ENCODE measurements around the gene OSBPL9.

The OSBPL9 gene, protein sequence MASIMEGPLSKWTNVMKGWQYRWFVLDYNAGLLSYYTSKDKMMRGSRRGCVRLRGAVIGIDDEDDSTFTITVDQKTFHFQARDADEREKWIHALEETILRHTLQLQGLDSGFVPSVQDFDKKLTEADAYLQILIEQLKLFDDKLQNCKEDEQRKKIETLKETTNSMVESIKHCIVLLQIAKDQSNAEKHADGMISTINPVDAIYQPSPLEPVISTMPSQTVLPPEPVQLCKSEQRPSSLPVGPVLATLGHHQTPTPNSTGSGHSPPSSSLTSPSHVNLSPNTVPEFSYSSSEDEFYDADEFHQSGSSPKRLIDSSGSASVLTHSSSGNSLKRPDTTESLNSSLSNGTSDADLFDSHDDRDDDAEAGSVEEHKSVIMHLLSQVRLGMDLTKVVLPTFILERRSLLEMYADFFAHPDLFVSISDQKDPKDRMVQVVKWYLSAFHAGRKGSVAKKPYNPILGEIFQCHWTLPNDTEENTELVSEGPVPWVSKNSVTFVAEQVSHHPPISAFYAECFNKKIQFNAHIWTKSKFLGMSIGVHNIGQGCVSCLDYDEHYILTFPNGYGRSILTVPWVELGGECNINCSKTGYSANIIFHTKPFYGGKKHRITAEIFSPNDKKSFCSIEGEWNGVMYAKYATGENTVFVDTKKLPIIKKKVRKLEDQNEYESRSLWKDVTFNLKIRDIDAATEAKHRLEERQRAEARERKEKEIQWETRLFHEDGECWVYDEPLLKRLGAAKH

DNA sequence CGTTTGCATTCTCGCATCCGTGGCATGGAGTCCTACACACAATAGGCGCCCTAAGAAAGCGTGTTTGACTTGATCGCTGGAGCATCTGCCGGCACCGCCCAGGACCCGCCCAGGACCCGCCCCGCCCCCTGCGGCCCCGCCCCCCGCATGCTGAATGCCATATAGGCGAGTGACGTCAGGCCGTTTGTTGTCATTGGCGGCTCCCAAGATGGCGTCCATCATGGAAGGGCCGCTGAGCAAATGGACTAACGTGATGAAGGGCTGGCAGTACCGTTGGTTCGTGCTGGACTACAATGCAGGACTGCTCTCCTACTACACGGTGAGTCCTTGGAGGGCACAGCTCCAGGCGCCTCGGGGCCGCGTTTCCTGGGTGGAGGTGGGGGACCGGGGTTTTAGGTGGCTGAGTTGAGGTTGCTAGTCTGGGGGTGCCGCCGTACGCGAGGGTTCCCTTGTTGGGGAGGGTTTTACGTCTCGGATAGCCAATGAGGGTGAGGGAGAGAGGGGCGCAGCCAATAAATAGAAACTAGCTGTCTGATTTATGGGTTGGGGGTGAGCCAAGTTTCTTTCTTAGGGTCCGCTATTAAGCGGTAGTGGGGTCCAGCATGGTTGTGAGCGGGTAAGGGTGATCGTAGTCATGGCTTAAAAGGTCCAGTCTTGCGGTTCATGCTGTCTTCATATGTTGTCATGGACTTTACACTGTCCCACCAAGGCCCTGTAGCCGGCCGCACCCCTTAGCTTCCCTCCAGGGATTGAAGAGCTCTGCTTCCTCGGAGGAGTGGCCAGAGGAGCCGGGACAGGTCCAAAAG lies at the start of gene OSBPL9:
Gene OSBPL9 (plus strand): TSS at position 190 of the 806 bp plus-strand sequence. CDS start 19 bp downstream, at position 209.
- peak; percentile 66 for DNase-seq (ENCODE audit: low read depth)

DNA sequence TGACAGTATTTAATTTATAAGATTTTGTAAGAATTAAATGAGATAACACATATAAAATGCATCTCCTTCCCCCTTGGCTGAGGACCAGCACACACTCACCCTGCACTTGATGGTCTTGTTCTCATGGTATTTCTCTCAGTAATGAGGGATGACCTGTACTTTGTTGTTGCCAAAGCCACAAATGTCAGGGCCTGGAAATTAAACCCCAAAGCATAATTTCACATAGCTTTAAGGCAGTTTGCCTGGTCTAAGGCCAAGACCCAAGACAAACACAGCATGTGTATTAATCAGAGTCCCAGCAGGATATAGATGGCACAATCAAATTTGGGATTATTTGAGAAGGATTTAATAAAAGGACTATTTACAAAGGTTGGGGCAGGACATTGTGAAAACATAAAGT lies 49.2 kb upstream of the OSBPL9 start:
- DNase-seq (ENCODE audit: low read depth) = peak; percentile 92

DNA sequence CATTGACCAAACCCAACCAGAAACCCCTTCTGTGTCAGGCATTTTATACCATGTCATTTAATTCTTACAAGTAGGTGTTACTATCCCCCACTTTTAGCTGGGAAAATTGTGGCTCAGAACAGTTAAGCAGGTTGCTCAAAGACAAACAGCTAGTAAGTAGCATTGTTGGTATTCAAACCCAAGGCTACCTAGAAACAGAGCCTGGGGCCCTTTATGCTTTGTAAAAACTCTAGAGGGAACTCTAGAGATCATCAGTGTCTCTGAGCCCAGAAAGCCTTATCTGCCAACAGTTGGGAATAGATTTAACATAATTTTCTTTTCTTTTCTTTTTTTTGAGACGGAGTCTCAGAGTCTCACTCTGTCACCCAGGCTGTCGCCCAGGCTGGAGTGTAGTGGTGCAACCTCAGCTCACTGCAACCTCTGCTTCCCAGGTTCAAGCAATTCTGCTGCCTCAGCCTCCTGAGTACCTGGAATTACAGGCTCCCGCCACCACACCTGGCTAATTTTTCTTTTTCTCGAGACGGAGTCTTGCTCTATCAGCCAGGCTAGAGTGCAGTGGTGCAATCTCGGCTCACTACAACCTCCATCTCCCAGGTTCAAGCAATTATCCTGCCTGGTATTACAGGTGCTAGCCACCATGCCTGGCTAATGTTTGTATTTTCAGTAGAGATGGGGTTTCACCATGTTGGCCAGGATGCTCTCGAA lies 48.5 kb upstream of the OSBPL9 start:
- no peak for DNase-seq (ENCODE audit: low read depth)

DNA sequence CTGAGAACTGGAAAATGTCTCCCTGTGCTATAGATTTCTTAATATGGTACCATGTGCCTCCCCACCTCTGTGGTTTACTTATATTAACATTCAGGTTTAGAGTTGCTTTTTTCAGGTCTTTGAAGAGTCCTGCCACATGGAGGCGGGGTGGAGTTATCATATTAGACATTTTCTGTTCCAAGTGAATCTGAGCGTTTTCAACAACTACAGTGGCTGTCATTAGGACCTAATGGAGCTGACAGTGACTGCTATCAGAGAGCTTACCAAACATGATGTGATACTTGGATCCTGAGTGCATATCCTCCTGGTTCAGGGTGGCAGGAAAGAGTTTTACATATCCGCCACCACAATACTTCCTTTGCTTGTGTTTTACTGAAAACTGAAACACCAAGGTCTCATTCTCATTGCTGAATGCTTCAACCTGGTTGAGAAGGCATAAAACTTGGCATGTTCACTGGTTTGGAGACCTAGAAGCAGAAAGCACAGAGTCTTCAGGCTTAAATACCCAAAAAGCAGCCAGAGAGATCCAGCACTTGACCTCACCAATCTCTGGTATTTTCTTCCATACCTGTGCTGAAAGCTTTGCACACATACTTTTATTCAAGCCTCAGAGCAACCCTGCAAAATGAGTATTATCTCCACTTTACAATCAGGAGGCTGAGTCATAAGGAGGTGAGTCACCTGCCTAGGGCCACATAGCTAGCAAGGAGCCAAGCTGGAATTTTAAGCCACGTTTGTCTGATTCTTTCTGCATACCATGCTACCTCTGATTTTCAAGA lies 47.4 kb upstream of the OSBPL9 start:
- no peak for DNase-seq (ENCODE audit: low read depth)

DNA sequence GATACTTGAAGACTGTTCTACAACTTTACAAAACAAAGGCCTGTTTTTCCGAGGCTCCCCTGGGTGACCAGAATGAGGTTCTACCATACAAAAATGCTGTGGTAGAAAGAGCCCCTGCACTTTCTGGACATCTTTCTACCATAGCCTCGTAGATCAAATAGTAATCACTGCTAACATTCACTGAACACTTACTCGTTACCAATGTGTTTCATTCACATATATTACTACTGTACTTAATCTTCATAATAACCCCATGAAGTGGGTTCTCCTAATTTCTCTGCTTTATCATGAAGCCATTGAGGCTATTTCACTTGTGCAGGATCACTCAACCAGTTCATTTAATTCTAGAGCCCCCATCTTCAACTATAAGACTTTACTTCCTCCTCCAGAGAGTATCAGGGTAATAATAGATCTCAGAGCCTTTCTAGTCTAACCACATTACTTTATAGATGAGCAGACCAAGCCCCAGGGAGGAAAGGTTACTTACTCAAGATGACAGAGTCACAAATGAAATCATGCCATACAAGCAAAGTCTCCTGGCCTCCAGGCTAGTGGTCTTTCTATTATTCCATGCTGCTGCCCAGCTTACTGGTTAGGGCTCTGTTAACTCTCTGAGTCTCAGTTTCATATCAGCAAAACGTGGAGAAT lies 46.7 kb upstream of the OSBPL9 start:
- DNase-seq (ENCODE audit: low read depth) = no peak

DNA sequence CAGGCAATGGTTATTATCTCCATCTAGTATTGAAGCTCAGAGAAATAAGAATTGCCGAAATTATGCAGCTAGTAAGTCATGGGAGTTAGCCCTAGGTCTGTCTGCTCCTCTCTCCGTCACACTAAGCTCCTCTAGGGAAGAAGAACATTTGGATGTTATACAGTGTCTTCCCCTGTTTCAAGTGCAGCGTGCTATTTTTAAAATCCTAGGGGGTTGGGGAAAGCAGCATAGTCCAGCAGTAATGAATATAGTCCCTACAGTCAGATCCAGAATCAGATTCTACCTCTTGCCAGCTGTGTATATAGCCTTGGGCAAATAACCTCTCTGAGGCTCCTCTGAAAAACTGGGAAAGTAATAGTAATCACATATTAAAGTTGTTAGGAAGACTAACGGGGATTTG lies 44.5 kb upstream of the OSBPL9 start:
- no peak for DNase-seq (ENCODE audit: low read depth)

DNA sequence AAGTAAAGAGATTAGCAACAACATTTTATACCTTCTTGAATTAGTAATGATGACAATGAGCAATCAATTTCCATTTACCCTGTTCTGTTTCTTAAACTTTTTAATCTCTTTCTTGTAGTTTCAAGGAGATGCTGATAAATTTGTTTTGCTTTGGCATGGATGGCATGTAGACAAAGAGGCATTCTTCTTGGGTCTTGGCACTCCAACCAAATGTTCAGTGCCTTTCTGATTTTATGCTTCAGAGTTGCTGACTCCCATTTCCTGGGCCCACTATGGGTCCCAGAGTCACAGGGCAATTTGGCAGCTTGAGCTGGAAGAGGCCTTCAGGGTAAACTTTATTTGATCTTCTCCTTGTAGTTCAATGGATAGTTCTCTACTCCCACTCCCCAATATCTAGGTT lies 42.1 kb upstream of the OSBPL9 start:
- no peak for DNase-seq (ENCODE audit: low read depth)

DNA sequence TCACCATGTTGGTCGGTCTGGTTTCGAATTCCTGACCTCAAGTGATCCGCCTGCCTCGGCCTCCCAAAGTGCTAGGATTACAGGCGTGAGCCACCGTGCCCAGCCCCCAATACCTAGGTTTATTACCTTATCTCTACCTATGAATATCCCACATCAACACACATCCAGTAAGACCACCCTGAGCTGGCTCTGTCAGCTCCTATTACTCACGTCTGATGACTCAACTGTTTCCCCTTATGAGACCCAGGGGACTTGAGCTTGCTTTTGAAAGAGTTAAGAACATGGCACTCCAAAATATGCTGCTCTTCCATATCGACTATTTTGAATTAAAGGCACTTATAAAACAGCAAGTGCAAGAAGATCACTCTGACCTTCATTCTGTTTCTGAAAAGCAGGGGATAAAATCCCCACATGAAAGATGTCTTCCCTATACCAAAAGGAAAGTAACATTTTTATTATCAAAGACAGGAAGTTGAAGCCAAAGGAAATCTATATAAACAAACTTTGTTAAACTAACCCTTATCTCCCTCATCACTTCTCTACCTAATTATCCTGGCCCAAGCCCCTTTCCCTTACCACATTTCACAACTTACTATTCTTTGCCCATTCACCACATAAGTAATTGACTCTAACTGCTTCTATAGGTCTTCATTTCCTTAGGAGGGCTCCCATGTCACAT lies 41.3 kb upstream of the OSBPL9 start:
- no peak for DNase-seq (ENCODE audit: low read depth)

DNA sequence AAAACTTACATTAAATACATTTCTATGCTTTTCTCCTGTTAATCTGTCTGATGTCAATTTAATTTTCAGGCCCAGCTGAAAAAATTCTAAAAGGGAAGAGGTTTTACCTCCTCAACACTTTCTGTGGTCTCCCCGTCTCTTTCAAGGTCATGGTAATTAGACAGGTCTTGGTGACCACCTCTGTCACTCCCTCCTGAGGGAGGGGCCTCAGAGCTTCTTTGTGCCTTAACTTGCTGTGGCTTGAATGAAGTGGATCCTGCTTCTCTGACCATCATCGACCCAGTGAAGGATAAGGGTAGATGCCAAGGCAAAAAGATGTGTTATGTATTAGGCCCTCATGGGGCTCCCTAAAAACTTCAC lies 40.8 kb upstream of the OSBPL9 start:
- no peak for DNase-seq (ENCODE audit: low read depth)

DNA sequence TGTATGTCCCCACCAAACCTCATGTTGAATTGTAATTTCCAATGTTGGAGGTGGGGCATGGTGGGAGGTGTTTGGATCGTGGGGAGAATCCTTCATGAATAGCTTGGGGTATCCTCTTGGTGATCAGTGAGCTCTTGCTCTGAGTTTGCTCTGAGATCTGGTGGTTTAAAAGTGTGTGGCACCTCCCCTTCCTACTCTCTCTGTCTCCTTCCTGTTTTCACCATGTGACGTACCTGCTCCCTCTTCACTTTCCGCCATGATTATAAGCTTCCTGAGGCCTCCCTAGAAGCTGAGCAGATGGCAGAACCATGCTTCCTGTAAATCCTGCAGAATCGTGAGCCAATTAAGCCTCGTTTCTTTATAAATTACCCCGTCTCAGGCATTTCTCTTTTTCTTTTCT lies 40.0 kb upstream of the OSBPL9 start:
- DNase-seq (ENCODE audit: low read depth) = no peak

DNA sequence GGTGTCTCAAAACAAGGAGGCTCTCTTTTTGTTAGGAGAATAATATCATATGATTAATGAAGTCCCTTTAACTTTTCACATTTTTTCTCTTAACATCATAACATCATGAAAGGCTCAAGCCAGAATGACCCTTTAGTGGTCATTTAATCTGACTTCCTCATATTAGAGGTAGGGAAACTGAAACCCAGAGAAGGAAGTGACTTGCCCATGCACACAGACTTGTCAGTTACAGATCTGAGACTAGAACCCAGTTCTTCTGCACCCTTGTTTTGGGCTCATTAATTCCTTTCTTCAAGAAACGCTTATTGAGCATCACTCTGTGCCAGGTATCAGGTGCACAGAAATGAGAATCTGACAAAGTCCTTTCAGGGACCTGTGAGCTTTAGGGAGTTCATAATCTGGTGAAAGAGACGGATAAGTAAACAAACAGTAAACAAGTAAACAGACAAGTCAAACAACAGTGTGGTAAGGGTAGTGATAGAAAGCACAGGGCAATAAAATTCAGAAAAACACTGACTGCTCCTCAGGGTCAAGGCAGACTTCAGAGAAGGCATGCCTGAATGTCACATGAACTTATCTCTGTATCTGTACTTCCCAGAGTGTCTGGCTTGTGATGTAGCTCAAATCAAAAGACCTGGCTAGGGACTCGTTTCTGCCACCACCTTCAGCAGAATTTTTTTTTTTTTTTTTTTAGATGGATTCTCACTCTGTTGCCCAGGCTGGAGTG lies 38.3 kb upstream of the OSBPL9 start:
- DNase-seq (ENCODE audit: low read depth) = no peak

DNA sequence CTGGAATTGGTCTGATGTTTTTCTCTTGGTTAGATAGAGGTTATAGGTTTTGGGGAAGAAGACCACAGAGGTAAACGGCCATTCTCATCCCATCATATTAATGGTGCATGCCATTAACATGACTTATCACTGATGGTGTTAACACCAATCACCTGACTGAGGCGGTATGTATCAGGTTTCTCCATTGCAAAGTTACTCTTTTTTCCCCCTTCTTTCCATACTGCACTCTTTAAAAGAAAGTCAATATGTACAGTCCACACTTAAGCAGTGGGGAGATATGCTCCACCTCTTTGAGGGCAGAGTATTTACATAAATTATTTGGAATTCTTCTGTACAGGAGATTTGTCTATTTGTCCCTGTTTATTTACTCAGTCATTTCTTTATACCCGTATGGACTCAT lies 35.7 kb upstream of the OSBPL9 start:
- no peak for DNase-seq (ENCODE audit: low read depth)

DNA sequence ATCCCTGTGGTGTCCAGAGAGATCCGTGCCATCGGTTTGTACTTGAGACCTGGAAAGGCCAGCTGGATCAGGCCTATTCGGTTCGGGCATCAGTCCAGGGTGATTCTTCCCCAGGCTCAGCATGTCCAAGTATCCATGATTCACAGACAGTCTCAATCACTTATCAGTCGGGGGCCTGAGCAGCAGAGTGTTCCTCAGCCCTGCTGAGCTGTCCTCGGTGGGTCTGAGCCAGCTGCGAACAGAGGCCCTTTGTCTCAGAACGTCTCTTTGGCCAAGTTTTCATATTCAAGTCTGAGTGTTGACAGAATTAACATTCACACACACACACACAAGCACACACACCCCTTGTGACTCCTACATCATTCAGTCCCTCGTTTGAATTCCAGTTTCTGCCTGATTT lies 33.4 kb upstream of the OSBPL9 start:
- no peak for DNase-seq (ENCODE audit: low read depth)

DNA sequence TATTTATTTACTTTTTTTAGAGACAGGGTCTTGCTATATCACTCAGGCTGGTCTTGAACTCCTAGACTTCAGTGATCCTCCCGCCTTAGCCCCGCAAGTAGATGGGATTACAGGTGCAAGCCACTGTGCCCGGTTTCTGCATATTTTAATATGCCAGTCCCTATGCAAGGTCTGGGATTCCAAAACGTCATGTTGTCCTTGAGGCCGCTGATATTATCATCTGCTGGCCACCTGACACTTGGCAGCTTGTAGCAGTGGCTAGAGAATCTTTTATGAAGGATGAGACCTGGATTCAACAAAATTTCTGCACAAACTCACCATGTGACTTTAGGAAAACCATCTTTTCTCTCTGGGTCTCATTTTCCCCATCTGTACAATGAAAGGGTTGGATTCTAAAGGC lies 32.9 kb upstream of the OSBPL9 start:
- DNase-seq (ENCODE audit: low read depth) = no peak

DNA sequence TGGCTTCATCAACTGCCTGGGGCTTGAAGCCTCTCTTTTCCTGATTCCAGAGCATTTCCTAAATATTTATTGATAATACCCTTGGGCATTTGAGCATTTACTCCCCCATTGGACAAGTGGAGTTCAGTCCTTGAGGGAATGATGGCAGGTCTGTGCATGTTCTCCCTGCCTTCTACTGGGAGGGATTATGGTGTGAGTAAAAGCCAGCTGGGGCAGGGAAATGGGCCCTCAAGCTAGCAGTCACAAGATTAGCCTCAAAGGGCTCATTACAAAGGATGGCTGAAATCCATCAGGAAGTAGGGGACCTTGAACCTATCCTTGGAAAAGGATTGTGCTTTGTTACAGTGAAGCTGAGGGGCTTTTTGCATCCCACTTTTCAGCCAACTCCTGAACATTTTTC lies 24.2 kb upstream of the OSBPL9 start:
- no peak for DNase-seq (ENCODE audit: low read depth)

DNA sequence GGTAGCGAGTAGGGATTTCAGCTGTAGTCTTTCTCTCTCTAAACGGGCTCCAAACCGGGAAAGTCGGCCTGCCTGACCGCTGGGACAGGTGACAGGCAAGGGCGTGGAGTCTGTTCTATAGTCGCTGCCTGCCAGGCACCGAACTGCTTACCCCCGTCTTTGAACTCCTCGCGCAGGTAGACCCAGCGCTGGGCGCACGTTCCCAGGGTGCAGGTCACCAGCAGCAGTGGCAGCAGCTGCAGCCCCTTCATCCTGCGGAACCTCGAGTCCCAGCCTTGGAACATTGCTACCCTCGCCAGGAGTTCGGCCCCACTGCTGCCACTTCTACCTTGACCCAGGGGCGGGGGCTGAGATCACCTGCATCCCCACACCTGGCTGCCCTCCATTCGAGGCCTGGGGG lies 22.2 kb upstream of the OSBPL9 start:
- no peak for DNase-seq (ENCODE audit: low read depth)

DNA sequence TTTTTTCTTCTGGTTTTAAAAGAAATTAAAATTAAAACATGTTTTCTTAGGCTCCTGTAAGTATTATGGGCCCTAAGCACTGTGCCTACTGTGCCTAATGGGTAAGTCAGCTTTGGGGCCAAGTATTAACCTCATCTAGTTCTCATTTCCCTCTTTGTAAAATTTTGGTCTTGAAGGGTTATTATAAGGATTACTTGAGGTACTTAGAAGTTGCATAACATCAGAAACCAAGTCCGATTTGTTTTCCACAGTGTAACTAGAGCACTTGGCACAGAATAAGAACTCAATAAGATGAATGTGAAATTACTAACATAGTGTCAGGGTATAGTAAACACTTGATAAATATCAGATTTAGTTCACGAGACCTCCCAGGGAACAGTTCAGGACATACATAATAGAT lies 16.4 kb upstream of the OSBPL9 start:
- no peak for DNase-seq (ENCODE audit: low read depth)

DNA sequence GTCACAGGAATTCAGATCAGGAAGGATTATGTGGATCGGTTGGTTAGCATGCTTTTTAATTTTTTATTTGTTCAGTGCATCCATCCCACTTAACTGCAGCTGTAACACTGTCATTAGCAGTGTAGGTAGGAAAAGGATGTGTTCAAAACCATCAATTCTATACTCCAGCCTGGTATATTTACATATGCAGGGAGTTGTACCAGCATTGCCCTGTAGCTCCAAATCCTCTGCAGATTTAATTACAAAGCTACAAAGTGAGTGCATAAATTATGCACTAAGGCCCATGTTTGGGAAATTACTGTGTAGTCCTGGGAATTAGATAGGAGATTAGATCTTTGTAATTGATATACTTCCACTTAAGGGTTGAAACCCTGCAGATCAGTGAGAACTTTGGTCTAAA lies 15.9 kb upstream of the OSBPL9 start:
- no peak for DNase-seq (ENCODE audit: low read depth)

DNA sequence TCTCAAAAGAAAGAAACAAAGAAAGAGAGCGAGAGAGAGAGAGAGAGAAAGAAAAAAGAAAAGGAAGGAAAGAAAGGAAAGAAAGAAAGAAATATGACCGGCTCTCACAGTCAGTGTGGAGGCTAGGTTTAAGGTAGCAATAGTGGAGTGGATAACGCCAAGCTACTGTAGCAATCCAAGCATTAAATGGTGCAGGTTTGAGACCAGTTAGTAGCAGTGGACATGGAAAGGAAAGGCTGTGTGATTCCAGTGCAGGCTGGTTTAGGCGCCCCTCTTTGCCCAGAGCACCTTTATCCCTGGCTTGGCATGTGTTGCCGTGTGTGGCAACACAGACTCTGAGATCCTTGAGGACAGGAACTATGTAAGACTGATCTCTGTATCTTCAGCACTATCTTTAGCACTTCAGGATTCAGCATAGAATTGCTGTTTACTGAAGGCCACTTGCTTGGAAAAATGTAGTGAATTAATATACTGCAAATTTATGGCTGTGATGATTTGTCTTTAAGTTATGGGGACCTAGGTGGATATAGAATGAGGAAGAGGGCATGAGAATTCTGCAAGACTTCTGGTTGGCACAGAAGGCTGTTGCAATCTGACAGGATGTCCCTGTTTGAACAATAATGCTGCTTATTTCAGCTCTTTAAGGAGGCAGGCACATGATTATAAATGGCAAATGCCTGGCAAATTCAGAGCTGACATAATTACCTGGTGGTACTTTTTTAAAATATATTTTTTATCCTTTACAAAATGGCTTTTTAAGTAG lies 10.8 kb upstream of the OSBPL9 start:
- no peak for DNase-seq (ENCODE audit: low read depth)

All from GM04503 (cell line).